Neural cell (in vitro differentiated cells): ENCODE measurements around the gene AADAT. TPM values are rescaled to one million over a fixed set of nuclear protein-coding genes. Genes with fewer than 3 reads are reported as not detected.

Experiments
- H2AFZ ChIP-seq: fragments of 200-600, 300-800 bp; sonication (generic), shearing (Covaris generic); 2 replicates; pipeline ENCODE4 v1.6.0; 2014; ENCODE audit warnings: low read depth, mild to moderate bottlenecking, antibody characterized with exemption, low read length, moderate library complexity
- H3F3A ChIP-seq: fragments of 200-600 bp; shearing (Covaris generic); 2 replicates; pipeline ENCODE4 v1.6.1; 2016; ENCODE audit warnings: mild to moderate bottlenecking, moderate library complexity, mixed read lengths, antibody characterized with exemption, low read length; ENCODE audit not compliant: insufficient read depth, poor library complexity, severe bottlenecking
- H3K27ac ChIP-seq: fragments of 200-600, 300-800 bp; sonication (generic), shearing (Covaris generic); 2 replicates; pipeline ENCODE4 v1.5.1; 2014; ENCODE audit warnings: mild to moderate bottlenecking, low read length, moderate library complexity
- H3K27me3 ChIP-seq: fragments of 300-800, 200-600 bp; sonication (generic), shearing (Covaris generic); 2 replicates; pipeline ENCODE4 v1.6.0; 2014; ENCODE audit warnings: mild to moderate bottlenecking, low read depth, low read length, moderate library complexity; ENCODE audit not compliant: insufficient read depth
- H3K36me3 ChIP-seq: fragments of 300-800, 200-600 bp; sonication (generic), shearing (Covaris generic); 2 replicates; pipeline ENCODE4 v1.5.1; 2014; ENCODE audit warnings: mild to moderate bottlenecking, antibody characterized with exemption, low read length, moderate library complexity; ENCODE audit not compliant: insufficient read depth
- H3K4me2 ChIP-seq: fragments of 300-800, 200-600 bp; sonication (generic), shearing (Covaris generic); 2 replicates; pipeline ENCODE4 v1.6.0; 2014; ENCODE audit warnings: mild to moderate bottlenecking, low read length
- H3K4me3 ChIP-seq: fragments of 300-800, 200-600 bp; sonication (generic), shearing (Covaris generic); 2 replicates; pipeline ENCODE4 v1.5.1; 2014; ENCODE audit warnings: mild to moderate bottlenecking, low read length, moderate library complexity
- H3K79me2 ChIP-seq: fragments of 200-600 bp; shearing (Covaris generic); replicated peaks from 2 replicates; pipeline ENCODE4 v1.6.0; 2014; ENCODE audit warnings: mild to moderate bottlenecking, low read length, moderate library complexity; ENCODE audit not compliant: insufficient read depth
- H3K9ac ChIP-seq: fragments of 300-800, 200-600 bp; sonication (generic), shearing (Covaris generic); 2 replicates; pipeline ENCODE4 v1.6.1; 2016; ENCODE audit warnings: mild to moderate bottlenecking, low read length, mixed read lengths
- H3K9me2 ChIP-seq: fragments of 200-600 bp; shearing (Covaris generic); 2 replicates; pipeline ENCODE4 v1.6.1; 2016; ENCODE audit warnings: mild to moderate bottlenecking, low read length, mixed read lengths; ENCODE audit not compliant: insufficient read depth
- H3K9me3 ChIP-seq: fragments of 200-600, 300-800 bp; sonication (generic), shearing (Covaris generic); 2 replicates; pipeline ENCODE4 v1.6.1; 2016; ENCODE audit warnings: mild to moderate bottlenecking, mixed run types, low read length, moderate library complexity, mixed read lengths
- H4K20me1 ChIP-seq: fragments of 200-600 bp; shearing (Covaris generic); 2 replicates; pipeline ENCODE4 v1.6.1; 2016; ENCODE audit warnings: mild to moderate bottlenecking, mixed run types; ENCODE audit not compliant: insufficient read depth
- CTCF ChIP-seq: fragments of 450-650 bp; IDR thresholded peaks from 2 replicates; pipeline ENCODE4 v1.5.1; 2014; ENCODE audit warnings: antibody characterized with exemption, mild to moderate bottlenecking, moderate library complexity; ENCODE audit not compliant: poor library complexity, severe bottlenecking
- EP300 ChIP-seq: fragments of 450-650 bp; conservative IDR thresholded peaks from 2 replicates; pipeline ENCODE4 v1.6.1; 2014; ENCODE audit warnings: antibody characterized with exemption, mild to moderate bottlenecking, moderate library complexity; ENCODE audit not compliant: poor library complexity, severe bottlenecking
- EZH2 ChIP-seq: fragments of 200-600, 300-800 bp; shearing (Covaris generic), sonication (generic); IDR thresholded peaks from 2 replicates; pipeline ENCODE4 v1.6.1; 2014; ENCODE audit warnings: antibody characterized with exemption, low read length, borderline replicate concordance, mild to moderate bottlenecking; ENCODE audit not compliant: insufficient read depth, poor library complexity, severe bottlenecking
- MXI1 ChIP-seq: fragments of 450-650 bp; conservative IDR thresholded peaks from 2 replicates; pipeline ENCODE4 v1.6.1; 2014; ENCODE audit warnings: antibody characterized with exemption, mild to moderate bottlenecking; ENCODE audit not compliant: poor library complexity, severe bottlenecking
- POLR2AphosphoS5 ChIP-seq: IDR thresholded peaks from 2 replicates; pipeline ENCODE4 v1.6.1; 2012
- RAD21 ChIP-seq: fragments of 450-650 bp; conservative IDR thresholded peaks from 2 replicates; pipeline ENCODE4 v1.6.1; 2014; ENCODE audit warnings: antibody characterized with exemption, mild to moderate bottlenecking, moderate library complexity
- REST ChIP-seq: IDR thresholded peaks from 2 replicates; pipeline ENCODE4 v1.6.1; 2012; ENCODE audit warnings: borderline replicate concordance
- SMC3 ChIP-seq: fragments of 450-650 bp; conservative IDR thresholded peaks from 2 replicates; pipeline ENCODE4 v1.6.1; 2014; ENCODE audit warnings: antibody characterized with exemption, mild to moderate bottlenecking, moderate library complexity; ENCODE audit not compliant: poor library complexity
- TAF1 ChIP-seq: IDR thresholded peaks from 2 replicates; pipeline ENCODE4 v1.6.1; 2012; ENCODE audit warnings: low read depth
- polyA plus RNA-seq: library from polyadenylated mRNA; depleted of rRNA; stranded (reverse); fragments of >200 nt; gene quantifications from 2 replicates; pipeline ENCODE4 v1.2.3, GENCODE V29; 2014

AADAT gene
- polyA plus RNA-seq, 1 donor from 2014 or later: 79.3 TPM

GRCh38 chr4:170087163-170087700 is 2.5 kb downstream of the AADAT start:
- no peaks in the 10 kb centered on the region for H3K27me3 ChIP-seq

GRCh38 chr4:170083541-170083940 is 6.2 kb downstream of the AADAT start:
- peaks cover 16% of the 10 kb centered on the region for H3K79me2 ChIP-seq
- no peak overlapping the region for H3K9ac ChIP-seq
- no peaks in the 10 kb centered on the region for H3F3A ChIP-seq
- no peak overlapping the region for H3K4me2 ChIP-seq
- no peaks in the 10 kb centered on the region for H3K9me2 ChIP-seq
- no peaks in the 10 kb centered on the region for H3K9me3 ChIP-seq
- peaks cover 36% of the 10 kb centered on the region for H3K36me3 ChIP-seq
- H4K20me1 ChIP-seq: no peaks in the 10 kb centered on the region
- H3K27ac ChIP-seq: no peak overlapping the region
- no peak overlapping the region for H3K4me3 ChIP-seq
- H3K27me3 ChIP-seq: no peaks in the 10 kb centered on the region
- no peak overlapping the region for H2AFZ ChIP-seq
- no peak for TF ChIP-seq MXI1
- no peak for TF ChIP-seq CTCF
- TF ChIP-seq EP300: no peak
- no peak for TF ChIP-seq REST
- TF ChIP-seq POLR2AphosphoS5: no peak
- no peak for TF ChIP-seq TAF1

More at GRCh38 chr4:170087163-170087700, 2.5 kb downstream of the AADAT start:
- no peak overlapping the region for H3K9ac ChIP-seq
- H3K4me3 ChIP-seq: peak overlapping the region; percentile 86
- peaks cover 30% of the 10 kb centered on the region for H3K36me3 ChIP-seq
- H2AFZ ChIP-seq: no peak overlapping the region
- no peak overlapping the region for H3K27ac ChIP-seq
- H4K20me1 ChIP-seq: no peaks in the 10 kb centered on the region
- H3K9me2 ChIP-seq: no peaks in the 10 kb centered on the region
- peaks cover 17% of the 10 kb centered on the region for H3K79me2 ChIP-seq
- H3F3A ChIP-seq: no peaks in the 10 kb centered on the region
- no peak overlapping the region for H3K4me2 ChIP-seq
- TF ChIP-seq RAD21 (no peak), TAF1 (no peak), CTCF (no peak), SMC3 (no peak), REST (no peak), MXI1 (no peak), EZH2 (no peak), EP300 (no peak), POLR2AphosphoS5 (no peak)
- no peaks in the 10 kb centered on the region for H3K9me3 ChIP-seq
